ENCODE results near the gene NDUFAF7.

Gene NDUFAF7

DNA sequence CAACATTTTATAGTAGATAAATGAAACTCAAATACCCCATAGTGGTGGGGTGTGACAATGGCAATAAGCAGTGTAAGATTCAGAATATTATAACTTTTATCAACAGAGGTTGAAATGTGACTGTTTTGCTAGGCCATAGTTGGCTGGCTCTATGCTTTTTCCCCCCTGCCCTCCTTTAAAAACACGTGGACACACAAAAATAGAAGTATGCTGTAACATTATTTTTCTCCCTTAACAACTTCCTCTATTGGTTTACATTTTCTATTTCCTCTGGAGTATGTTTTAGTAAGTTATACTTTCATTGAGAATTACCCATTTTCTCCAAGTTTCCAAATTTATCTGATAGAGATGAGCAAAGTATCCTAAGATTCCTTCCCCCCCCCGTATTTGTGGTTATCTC lies 31.1 kb downstream of the NDUFAF7 start:
- DNase-seq (ENCODE audit: low read depth) = no peak
- H3K4me3 ChIP-seq (ENCODE audit: control insufficient read depth, low read depth, low read length) = no peak overlapping the region
- TF ChIP-seq, protein P1, sequence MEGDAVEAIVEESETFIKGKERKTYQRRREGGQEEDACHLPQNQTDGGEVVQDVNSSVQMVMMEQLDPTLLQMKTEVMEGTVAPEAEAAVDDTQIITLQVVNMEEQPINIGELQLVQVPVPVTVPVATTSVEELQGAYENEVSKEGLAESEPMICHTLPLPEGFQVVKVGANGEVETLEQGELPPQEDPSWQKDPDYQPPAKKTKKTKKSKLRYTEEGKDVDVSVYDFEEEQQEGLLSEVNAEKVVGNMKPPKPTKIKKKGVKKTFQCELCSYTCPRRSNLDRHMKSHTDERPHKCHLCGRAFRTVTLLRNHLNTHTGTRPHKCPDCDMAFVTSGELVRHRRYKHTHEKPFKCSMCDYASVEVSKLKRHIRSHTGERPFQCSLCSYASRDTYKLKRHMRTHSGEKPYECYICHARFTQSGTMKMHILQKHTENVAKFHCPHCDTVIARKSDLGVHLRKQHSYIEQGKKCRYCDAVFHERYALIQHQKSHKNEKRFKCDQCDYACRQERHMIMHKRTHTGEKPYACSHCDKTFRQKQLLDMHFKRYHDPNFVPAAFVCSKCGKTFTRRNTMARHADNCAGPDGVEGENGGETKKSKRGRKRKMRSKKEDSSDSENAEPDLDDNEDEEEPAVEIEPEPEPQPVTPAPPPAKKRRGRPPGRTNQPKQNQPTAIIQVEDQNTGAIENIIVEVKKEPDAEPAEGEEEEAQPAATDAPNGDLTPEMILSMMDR (conservative IDR thresholded peaks at IDR 0.05; ENCODE audit: control insufficient read depth, insufficient read depth, low read depth, low read length) = no peak

DNA sequence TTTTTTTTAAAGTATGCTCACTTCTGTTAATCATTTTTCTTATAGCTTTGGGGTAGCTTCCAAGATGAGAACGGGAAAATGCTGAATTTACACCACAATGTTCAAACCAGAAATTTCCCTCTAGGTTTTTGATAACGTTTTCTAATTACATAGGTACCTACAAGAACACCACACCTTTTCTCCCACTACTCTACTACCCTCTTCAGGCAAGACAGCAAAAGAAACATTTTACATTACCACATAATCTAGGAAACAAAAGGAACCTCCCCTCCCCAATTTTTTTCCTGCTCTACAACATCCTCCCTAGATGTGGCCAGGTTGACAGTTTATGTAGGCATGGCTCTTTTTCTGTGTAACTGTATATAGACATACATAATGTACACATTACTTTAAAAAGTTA lies 32.4 kb downstream of the NDUFAF7 start:
- no peak overlapping the region for H3K4me3 ChIP-seq (ENCODE audit: control insufficient read depth, low read depth, low read length)
- DNase-seq (ENCODE audit: low read depth) = no peak
- TF ChIP-seq, protein P1 (conservative IDR thresholded peaks at IDR 0.05; ENCODE audit: control insufficient read depth, insufficient read depth, low read depth, low read length) = no peak

DNA sequence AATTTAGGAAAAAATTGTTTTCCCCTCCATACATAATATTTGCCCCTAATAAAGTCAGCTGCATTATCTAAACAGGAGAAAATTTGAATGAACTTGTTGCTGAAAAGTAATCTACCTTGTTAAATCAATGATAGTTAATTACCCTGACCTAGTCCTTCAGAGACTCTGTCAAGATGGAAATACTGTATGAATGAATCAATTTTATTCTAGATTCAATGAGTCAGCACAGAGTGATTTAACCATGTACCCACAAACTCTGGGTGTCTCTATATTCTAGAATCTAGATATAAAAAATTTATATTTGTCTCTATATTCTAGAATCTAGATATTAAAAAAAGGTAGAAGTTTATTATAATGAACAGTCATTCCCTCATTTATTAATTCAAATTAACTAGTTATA lies 36.2 kb downstream of the NDUFAF7 start:
- DNase-seq (ENCODE audit: low read depth) = no peak
- H3K4me3 ChIP-seq (ENCODE audit: control insufficient read depth, low read depth, low read length) = no peak overlapping the region
- TF ChIP-seq, protein P1 (conservative IDR thresholded peaks at IDR 0.05; ENCODE audit: control insufficient read depth, insufficient read depth, low read depth, low read length) = no peak

DNA sequence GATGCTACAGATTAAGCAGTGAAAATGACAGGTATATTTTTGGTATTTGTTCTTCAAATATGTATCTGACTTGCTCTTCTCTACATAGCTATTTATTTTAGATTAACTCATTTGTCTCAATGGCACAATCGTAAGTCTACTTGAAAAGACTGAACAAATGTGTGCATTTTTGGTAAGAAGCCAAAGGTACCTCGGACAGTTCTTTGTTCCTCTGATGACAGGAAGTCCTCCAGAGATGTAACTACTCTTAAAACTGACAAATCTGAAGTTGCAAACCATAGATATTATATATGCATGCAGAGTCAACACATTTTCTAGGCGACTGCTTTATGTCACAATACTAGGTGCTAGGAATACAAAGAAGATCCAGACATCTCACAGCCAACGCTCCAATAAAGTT lies 36.7 kb downstream of the NDUFAF7 start:
- DNase-seq (ENCODE audit: low read depth) = peak; percentile 14
- TF ChIP-seq, protein P1 (conservative IDR thresholded peaks at IDR 0.05; ENCODE audit: control insufficient read depth, insufficient read depth, low read depth, low read length) = no peak
- no peak overlapping the region for H3K4me3 ChIP-seq (ENCODE audit: control insufficient read depth, low read depth, low read length)

DNA sequence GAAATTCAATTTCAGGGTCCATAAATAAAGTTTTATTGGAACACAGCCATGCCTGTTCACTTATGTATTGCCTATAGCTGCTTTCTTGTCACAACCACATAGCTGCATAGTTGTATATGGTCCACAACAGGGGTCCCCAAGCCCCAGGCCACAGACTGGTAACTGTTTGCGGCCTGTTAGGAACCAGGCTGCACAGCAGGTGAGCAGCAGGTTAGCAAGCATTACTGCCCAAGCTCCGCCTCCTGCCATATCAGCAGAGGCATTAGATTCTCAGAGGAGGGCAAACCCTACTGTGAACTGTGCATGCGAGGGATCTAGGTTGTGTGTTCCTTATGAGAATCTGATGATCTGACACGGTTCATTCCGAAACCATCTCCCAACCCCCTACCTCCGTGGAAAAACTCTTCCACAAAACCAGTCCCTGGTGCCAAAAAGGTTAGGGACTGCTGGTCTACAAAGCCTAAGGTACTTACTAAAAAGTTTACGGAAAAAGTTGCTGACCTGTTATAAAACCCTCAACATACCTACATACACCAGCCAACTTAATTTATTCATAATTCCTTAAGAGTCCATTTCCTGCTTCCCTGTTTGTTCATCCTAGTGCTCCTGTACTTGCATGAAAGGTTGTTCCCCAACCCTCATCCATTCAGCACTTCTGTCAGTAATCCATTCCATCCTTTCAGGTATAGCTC lies 40.1 kb downstream of the NDUFAF7 start:
- TF ChIP-seq, protein P1 (conservative IDR thresholded peaks at IDR 0.05; ENCODE audit: control insufficient read depth, insufficient read depth, low read depth, low read length) = no peak
- H3K4me3 ChIP-seq (ENCODE audit: control insufficient read depth, low read depth, low read length) = no peak overlapping the region
- DNase-seq (ENCODE audit: low read depth) = no peak

DNA sequence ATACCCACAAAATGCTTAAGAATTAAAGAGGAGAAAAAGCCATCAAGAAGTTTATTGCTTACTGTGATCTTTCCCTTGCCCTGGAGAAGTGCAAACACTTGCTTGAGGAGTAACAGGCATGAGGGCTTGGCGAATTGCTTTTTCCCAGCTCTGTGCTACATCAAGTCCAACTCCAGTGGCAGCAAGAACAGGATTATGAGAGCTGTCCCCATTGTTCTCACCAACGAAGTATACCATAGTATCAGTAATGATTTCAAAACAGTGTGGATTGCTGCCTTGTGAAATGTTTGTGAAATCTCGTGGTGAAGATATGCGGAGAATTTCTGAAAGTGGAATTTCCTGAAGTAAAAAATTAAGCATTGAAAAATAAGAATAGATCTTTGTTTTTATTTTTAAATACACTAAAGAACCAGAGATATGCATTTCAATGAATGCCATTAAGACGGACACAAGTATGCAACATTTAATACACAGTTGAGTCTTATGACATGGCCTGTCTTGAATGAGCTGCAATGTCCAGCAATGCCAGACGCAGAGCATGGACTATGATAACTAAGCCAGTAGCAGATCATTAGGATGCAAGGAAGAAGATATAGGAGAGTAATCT lies 43.0 kb downstream of the NDUFAF7 start:
- TF ChIP-seq, protein P1 (conservative IDR thresholded peaks at IDR 0.05; ENCODE audit: control insufficient read depth, insufficient read depth, low read depth, low read length) = no peak

More for the DNA sequence above, 43.0 kb downstream of the NDUFAF7 start:
- H3K4me3 ChIP-seq (ENCODE audit: control insufficient read depth, low read depth, low read length) = no peak overlapping the region
- DNase-seq (ENCODE audit: low read depth) = no peak

Measured in fibroblast of mammary gland (primary cell).